Stimulated activated CD4-positive, alpha-beta T cell treated with anti-CD3 and anti-CD28 coated beads, TNF-alpha, amount 100 ng/mL, for 48 hours (primary cell): ENCODE results near the gene AKR7A3.
"Not testable (repeated sequence)": the region's sequence is repeated elsewhere in the genome, so short reads cannot be mapped to it uniquely, and the experiment has no call there.

Source experiments
- DNase-seq, 3 donors: peaks; one replicate each; pipeline ENCODE4 v3.0.0-alpha.2; 2020; ENCODE audit warnings: low read depth in 3 of 3

Gene AKR7A3

GRCh38 chr1:19289244-19289643 is 674 bp upstream of the AKR7A3 start:
- DNase-seq, result no peak

GRCh38 chr1:19287436-19288185 is 959 bp downstream of the AKR7A3 start:
- no peak for DNase-seq

- not testable (repeated sequence) for DNase-seq
Measured at GRCh38 chr1:19285807-19286206, 2.8 kb downstream of the AKR7A3 start.

GRCh38 chr1:19285366-19285765 is 3.2 kb downstream of the AKR7A3 start:
- not testable (repeated sequence) for DNase-seq

- no peak for DNase-seq
Measured at GRCh38 chr1:19284881-19285280, 3.7 kb downstream of the AKR7A3 start.

- no peak for DNase-seq
Measured at GRCh38 chr1:19283891-19284290, 4.7 kb downstream of the AKR7A3 start.

- no peak for DNase-seq
Measured at GRCh38 chr1:19274636-19275035, 13.9 kb downstream of the AKR7A3 start.

GRCh38 chr1:19273844-19274531 is 14.6 kb downstream of the AKR7A3 start:
- not testable (repeated sequence) for DNase-seq

GRCh38 chr1:19273106-19273843 is 15.3 kb downstream of the AKR7A3 start:
- DNase-seq, result no peak

- DNase-seq, result no peak
Measured at GRCh38 chr1:19272064-19272463, 16.5 kb downstream of the AKR7A3 start.

GRCh38 chr1:19270343-19270730 is 18.2 kb downstream of the AKR7A3 start:
- DNase-seq, result not testable (repeated sequence)

GRCh38 chr1:19269427-19270342 is 18.9 kb downstream of the AKR7A3 start:
- DNase-seq, result not testable (repeated sequence)

GRCh38 chr1:19268445-19268844 is 20.1 kb downstream of the AKR7A3 start:
- no peak for DNase-seq

- DNase-seq, result no peak
Measured at GRCh38 chr1:19262744-19263143, 25.8 kb downstream of the AKR7A3 start.

- no peak for DNase-seq
Measured at GRCh38 chr1:19262047-19262446, 26.5 kb downstream of the AKR7A3 start.

- DNase-seq, result no peak
Measured at GRCh38 chr1:19260211-19261138, 28.1 kb downstream of the AKR7A3 start.

- no peak for DNase-seq
Measured at GRCh38 chr1:19258353-19258752, 30.2 kb downstream of the AKR7A3 start.

- DNase-seq, result peak in 2 of 3 donors; percentile 10 to 16
Measured at GRCh38 chr1:19257178-19257914, 31.2 kb downstream of the AKR7A3 start.

GRCh38 chr1:19256301-19256700 is 32.3 kb downstream of the AKR7A3 start:
- DNase-seq, result not testable (repeated sequence)

- no peak for DNase-seq
Measured at GRCh38 chr1:19255288-19255687, 33.3 kb downstream of the AKR7A3 start.
